Stimulated activated CD8-positive, alpha-beta memory T cell treated with anti-CD3 and anti-CD28 coated beads, Interleukin-4, amount 100 ng/mL, for 48 hours (primary cell): ENCODE measurements around the gene CORO2B.

Experiments used
- DNase-seq: peaks from one replicate; pipeline ENCODE4 v3.0.0-alpha.2; 2020

Gene CORO2B

DNA sequence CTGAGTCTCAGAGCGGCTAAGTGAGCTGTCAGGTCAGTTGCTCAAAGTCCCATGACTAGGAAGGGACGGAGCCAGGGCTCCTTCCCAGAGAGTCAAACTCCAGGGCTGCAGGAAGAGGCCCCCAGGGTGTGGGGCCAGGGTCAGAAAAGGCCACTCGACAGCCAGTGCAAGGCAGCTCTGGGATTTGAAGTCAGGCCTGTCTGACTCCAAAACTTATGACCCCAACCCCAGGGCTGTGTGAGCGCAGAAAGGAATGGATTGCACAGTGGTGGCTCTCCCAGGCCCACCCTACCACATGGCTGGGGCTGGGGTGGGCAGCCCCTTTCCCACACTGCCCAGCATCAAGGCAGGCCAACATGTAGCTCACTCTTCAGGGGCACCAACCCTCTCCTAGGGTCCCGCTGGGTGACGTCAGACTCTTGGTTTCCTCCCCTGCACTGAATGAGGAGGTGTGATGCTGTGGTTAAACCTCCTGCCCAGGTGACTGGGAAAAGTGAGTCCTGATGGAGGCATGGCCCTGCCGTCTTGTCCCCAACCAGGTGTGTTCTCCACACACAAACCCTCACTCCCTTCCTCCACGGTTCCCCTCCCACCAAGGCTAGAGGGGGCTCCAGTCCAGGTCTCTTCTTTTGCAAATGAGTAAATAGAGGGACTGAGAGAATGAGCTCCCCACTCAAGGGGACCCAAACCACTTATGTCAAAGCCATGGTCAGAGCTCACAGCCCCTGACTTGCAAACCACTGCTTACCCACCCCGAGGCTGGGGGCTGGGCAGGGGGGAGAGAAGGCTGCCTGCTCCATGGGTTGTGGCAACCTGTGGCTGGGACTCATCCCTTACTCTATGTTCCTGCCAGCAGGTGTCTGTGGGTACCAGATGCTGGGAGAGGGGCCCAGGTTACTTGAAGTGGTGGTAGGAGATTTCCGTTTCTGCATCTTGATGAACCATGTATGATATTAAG is 23.8 kb upstream of the CORO2B start:
- DNase-seq, result no peak

GRCh38 chr15:68555679-68556037 is 23.1 kb upstream of the CORO2B start:
- DNase-seq, result no peak

- no peak for DNase-seq
These were observed 22.4 kb upstream of the CORO2B start for GRCh38 chr15:68556139-68556990.

- no peak for DNase-seq
These were observed 21.1 kb upstream of the CORO2B start for GRCh38 chr15:68557469-68558317.

DNA sequence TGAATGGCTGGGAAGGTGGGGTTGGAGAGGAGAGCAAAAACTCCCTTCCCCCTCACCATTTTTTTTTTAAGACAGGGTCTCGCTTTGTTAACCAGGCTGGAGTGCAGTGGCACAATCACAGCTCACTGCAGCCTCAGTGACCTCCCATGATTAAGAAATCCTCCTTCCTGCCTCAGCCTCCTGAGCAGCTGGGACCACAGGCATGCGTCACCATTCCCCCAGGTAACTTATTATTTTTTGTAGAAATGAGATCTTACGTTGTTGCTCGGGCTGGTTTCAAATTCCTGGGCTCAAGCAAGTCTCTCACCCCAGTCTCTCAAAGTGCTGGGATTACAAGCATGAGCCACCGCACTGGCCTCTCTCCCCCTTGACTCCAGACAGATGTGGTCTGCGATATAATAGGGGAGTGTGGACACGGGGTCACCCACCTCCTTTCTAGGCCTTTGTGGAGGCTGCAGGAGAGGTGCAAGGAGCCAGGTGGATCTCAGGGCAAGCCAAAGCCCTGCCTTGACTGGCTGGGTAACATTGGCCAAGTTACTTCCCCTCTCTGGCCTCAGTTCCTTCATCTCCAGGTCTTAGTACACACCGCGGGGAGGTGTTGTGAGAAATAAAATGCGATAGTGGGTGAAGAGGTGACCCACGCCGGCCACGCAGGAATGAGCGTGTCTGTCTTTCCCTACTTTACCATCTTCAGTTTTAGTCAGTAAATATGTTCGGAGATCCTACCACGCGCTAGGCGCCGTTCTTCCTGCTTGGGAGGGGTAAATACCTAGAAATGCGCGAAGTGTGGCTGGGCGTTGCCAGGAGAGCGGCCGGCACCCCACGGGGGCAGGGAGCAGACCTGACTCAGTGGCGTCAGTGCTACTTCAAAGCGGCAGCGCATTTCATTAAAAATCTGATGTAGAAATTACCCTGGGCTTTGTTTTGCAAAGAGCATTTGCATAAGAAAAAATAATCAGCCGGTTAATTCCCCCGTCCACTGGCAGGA is 20.2 kb upstream of the CORO2B start:
- DNase-seq, result no peak

DNA sequence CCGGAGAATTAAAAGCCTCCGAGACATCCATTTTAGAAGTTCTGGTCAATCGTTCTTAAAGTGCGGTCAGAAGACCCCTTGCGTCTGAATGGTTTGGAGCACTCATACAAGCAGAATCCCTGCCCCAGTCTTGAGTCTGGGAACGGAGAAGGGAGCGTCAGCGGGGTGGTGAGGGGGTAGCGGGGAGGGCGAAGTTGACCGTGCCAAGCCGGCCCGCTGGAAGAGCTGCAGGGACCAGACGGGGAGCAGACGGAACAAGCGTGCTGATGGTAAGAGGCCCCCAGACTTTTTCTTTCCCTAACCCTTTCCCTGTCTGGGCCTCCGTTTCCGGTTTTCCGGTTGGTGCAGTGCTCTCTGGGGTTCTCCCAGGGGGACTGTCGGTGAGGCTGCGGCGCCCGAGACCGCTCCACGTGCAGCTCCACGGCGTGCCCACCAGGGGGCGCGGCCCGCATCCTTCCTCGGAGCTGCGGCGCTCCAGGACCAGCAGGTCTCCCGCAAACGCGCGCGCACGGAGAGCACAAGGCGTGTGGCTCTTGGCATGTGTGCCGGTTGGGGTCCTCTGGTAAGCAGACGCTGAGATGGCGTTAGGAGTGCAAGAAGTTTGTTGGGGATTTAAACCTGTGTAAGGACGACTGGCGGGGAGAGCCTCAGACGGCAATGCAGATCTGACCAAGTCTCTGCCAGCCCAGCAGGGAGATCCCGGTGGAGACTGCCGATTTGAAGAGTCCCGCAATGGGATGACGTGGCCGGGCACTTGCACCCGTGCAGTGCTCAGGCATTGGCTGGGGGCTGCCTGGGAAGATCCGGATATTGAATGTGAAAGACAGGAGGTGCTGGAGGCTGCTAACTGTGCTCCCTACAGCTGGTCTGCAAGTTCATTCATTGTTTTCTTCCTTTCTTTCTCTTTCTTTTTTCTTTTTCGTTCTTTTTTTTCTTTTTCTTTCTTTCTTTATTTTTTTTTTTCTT is 19.2 kb upstream of the CORO2B start:
- DNase-seq, result peak; percentile 83

DNA sequence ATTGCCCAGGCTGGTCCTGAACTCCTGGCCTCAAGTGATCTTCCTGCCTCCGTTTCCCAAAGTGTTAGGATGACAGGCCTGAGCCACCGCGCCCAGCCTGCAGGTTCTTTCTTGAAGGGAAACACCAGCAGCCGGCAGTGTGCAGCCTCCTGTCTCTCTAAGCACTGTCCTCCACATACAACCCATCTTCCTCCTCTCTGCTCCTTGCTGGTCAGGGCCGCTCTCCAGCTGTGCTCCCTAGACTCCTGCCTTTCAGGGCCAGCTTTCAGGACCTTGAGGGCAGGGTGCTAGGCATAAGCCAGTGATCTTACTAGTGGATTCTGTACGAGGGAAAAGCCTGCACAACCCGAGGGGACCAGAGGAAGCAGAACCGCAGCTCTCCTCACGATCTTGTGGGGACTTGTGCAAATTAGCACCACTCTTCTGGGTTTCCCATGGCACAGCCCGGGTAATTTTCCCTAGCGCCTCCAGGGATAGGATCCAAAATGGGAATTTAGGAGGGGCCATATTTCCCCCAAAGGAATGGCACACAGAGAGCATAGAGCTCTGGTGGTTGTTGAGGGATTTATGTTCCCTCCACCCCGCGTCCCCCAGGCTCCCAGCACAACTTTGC is 18.2 kb upstream of the CORO2B start:
- peak; percentile 19 for DNase-seq

- peak; percentile 13 for DNase-seq
These were observed 17.5 kb upstream of the CORO2B start for GRCh38 chr15:68561171-68561900.

GRCh38 chr15:68561901-68562300 is 16.9 kb upstream of the CORO2B start:
- DNase-seq, result peak; percentile 5

GRCh38 chr15:68564173-68564572 is 14.6 kb upstream of the CORO2B start:
- no peak for DNase-seq

DNA sequence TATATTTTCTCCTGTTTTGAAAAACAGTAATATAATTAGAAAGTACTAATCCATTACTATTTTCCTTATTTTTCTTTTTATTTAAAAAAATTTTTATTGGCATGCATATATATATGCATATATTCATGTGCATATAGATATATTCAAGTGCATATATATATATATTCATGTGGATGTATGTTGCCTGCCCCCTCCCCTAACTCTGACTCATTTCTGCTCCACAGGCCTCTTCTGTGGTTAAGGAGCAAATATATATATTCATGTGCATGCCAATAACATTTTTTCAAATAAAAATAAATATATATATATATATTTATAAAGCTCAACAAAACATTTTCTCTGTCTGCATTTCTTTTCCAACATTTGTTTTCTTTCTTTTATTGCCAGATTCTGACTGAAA is 13.6 kb upstream of the CORO2B start:
- no peak for DNase-seq

- no peak for DNase-seq
These were observed 13.1 kb upstream of the CORO2B start for GRCh38 chr15:68565726-68566125.

DNA sequence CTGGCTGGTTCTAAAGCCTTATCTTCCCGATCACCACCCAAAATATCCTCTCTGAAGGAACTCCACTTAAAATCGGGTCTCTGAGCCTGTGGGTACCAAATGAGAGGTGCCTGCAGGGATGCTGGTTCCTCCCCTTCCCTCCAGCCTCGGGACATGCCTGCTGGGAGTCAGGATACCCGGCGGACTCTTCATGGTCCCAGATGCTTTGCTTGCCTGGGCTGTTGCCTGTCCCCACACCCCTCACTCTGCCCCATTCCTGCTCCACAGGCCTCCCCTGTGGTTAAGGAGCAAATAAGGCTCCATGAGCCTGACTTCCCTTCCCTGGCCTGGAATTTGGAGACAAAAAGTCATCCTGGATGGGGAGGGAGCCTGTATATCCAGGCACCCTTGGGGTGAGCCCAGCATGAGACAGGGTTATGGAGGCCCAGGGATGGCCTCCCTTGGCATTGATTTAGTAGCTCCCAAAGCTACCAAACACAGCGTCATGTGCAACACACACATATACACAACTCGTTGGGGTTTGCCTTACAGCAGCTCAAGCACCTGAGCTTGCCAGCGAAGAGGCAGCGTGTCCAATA is 12.3 kb upstream of the CORO2B start:
- no peak for DNase-seq

- DNase-seq, result no peak
These were observed 11.4 kb upstream of the CORO2B start for GRCh38 chr15:68567345-68567744.

- no peak for DNase-seq
These were observed 7.8 kb upstream of the CORO2B start for GRCh38 chr15:68570974-68571373.

- no peak for DNase-seq
These were observed 7.2 kb upstream of the CORO2B start for GRCh38 chr15:68571582-68571981.

DNA sequence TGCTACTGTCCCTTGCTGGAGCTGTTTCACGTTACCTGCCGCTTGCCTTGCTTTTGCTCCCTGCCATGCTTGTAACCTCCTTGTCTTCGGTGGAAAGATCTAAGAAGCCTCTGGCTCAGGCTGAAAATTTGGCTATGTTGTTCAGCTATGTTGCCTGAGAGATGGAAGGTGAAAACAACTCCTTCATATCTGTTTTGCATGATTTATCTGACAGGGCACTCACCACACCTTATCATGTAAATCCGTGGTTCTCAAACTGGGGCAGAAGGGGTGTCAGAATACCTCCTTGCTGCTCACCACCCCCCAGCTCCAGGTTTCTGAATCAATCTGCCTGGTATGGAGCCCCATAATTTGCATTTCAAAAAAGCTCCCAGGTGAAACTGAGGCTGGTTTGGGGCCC is 6.5 kb upstream of the CORO2B start:
- DNase-seq, result no peak

DNA sequence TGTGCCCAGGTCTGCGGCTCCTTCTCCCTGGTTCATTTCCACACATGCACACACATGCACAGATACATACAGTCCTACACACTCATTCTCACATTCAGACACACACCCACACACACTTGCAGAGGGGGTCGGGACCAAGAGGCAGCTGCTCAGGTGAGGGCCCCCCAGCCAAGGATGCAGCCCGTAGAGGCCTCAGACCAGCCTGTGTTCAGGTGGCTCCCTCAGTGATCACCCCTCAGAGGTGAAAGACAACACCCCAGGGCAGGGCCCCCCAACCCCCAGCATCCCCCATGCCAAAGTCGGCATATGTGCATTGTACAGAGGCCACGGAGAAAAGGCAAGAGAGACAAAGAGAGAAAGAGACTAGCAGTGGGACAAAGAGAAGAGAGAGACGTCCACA is 5.9 kb upstream of the CORO2B start:
- no peak for DNase-seq

GRCh38 chr15:68574046-68574445 is 4.7 kb upstream of the CORO2B start:
- no peak for DNase-seq
